ENCODE measurements around the gene CUL4A. TPM values are rescaled to one million over a fixed set of nuclear protein-coding genes. Genes with fewer than 3 reads are reported as not detected.

The CUL4A gene
- total RNA-seq, 1 donor from 2014 or later, result 81.3 TPM

GRCh38 chr13:113223070-113223469 lies 13.7 kb downstream of the CUL4A start:
- Mint-ChIP-seq H3K27me3 (ENCODE audit: low read depth, unreplicated experiment) (no peaks in the 10 kb centered on the region), H3K27ac (ENCODE audit: unreplicated experiment) (no peak overlapping the region), H3K36me3 (ENCODE audit: low read depth, unreplicated experiment) (peaks cover 31% of the 10 kb centered on the region), H3K9me3 (ENCODE audit: unreplicated experiment) (no peaks in the 10 kb centered on the region), H3K4me1 (ENCODE audit: low read depth, unreplicated experiment) (peaks cover 10% of the 10 kb centered on the region), H3K4me3 (ENCODE audit: unreplicated experiment) (no peak overlapping the region)
- H3K79me2 ChIP-seq (ENCODE audit: insufficient read depth, low read length), result peaks cover 91% of the 10 kb centered on the region
- no peak for FAIRE-seq
- H3K9me3 ChIP-seq (ENCODE audit: insufficient read depth, low read depth, low read length), result no peaks in the 10 kb centered on the region
- no peak for DNase-seq (ENCODE audit: low read depth)
- H3K27me3 ChIP-seq (ENCODE audit: insufficient read depth, low read length), result no peaks in the 10 kb centered on the region
- peaks cover 5% of the 10 kb centered on the region for H3K4me1 ChIP-seq (ENCODE audit: insufficient read depth, low read length)
- H4K20me1 ChIP-seq (ENCODE audit: insufficient read depth, low read length), result peaks cover 87% of the 10 kb centered on the region
- no peak overlapping the region for H3K9ac ChIP-seq (ENCODE audit: low read length)
- TF ChIP-seq EZH2 (IDR thresholded peaks at IDR 0.05; ENCODE audit: insufficient read depth, low read length) (no peak), CTCF (IDR thresholded peaks at IDR 0.05; ENCODE audit: insufficient read depth, low read depth, low read length) (no peak)
- H3K27ac ChIP-seq (ENCODE audit: low read depth, low read length), result no peak overlapping the region
- H2AFZ ChIP-seq (ENCODE audit: low read depth, low read length), result no peak overlapping the region
- H3K4me3 ChIP-seq (ENCODE audit: insufficient read depth, low read depth, low read length), result no peak overlapping the region
- H3K36me3 ChIP-seq (ENCODE audit: insufficient read depth, low read length), result peaks cover 42% of the 10 kb centered on the region
- H3K4me2 ChIP-seq (ENCODE audit: low read length), result no peak overlapping the region

DNA sequence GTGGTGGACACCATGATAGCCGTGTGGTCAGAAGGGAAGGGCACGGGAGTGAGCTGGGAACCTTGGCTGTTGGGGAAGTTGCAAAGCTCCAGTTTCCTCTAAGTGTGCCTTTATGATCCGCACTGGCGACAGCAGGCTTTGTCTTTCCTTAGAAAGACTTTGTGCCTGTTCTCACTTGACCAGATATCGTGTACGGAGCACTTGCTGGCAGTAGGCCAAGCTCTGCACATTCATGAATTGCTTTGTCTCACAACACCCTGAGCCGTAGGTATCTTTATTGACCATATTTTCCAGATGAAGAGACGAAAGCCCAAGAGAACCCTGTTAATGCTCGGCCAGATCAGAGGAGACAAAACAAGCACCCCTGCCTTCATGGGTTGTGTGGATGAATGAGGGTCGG lies 15.1 kb downstream of the CUL4A start:
- no peaks in the 10 kb centered on the region for H3K9me3 Mint-ChIP-seq (ENCODE audit: unreplicated experiment)
- no peak overlapping the region for H3K4me3 ChIP-seq (ENCODE audit: insufficient read depth, low read depth, low read length)
- H2AFZ ChIP-seq (ENCODE audit: low read depth, low read length), result no peak overlapping the region
- H3K79me2 ChIP-seq (ENCODE audit: insufficient read depth, low read length), result peaks cover 79% of the 10 kb centered on the region
- no peak overlapping the region for H3K9ac ChIP-seq (ENCODE audit: low read length)
- no peak overlapping the region for H3K4me3 Mint-ChIP-seq (ENCODE audit: unreplicated experiment)
- peaks cover 10% of the 10 kb centered on the region for H3K4me1 Mint-ChIP-seq (ENCODE audit: low read depth, unreplicated experiment)
- no peak overlapping the region for H3K27ac ChIP-seq (ENCODE audit: low read depth, low read length)
- peaks cover 33% of the 10 kb centered on the region for H3K36me3 Mint-ChIP-seq (ENCODE audit: low read depth, unreplicated experiment)
- FAIRE-seq, result no peak
- H3K4me1 ChIP-seq (ENCODE audit: insufficient read depth, low read length), result peaks cover 5% of the 10 kb centered on the region
- TF ChIP-seq EZH2 (IDR thresholded peaks at IDR 0.05; ENCODE audit: insufficient read depth, low read length), result no peak
- no peak for TF ChIP-seq CTCF (IDR thresholded peaks at IDR 0.05; ENCODE audit: insufficient read depth, low read depth, low read length)
- H3K27me3 ChIP-seq (ENCODE audit: insufficient read depth, low read length), result no peaks in the 10 kb centered on the region
- H3K27me3 Mint-ChIP-seq (ENCODE audit: low read depth, unreplicated experiment), result no peaks in the 10 kb centered on the region
- peaks cover 46% of the 10 kb centered on the region for H3K36me3 ChIP-seq (ENCODE audit: insufficient read depth, low read length)
- H3K4me2 ChIP-seq (ENCODE audit: low read length), result no peak overlapping the region
- no peak for DNase-seq (ENCODE audit: low read depth)
- no peaks in the 10 kb centered on the region for H3K9me3 ChIP-seq (ENCODE audit: insufficient read depth, low read depth, low read length)
- H4K20me1 ChIP-seq (ENCODE audit: insufficient read depth, low read length), result peaks cover 79% of the 10 kb centered on the region
- H3K27ac Mint-ChIP-seq (ENCODE audit: unreplicated experiment), result no peak overlapping the region

GRCh38 chr13:113225515-113225914 lies 16.1 kb downstream of the CUL4A start:
- Histone ChIP-seq H3K9me3 (ENCODE audit: insufficient read depth, low read depth, low read length) (no peaks in the 10 kb centered on the region), H3K79me2 (ENCODE audit: insufficient read depth, low read length) (peaks cover 69% of the 10 kb centered on the region), H4K20me1 (ENCODE audit: insufficient read depth, low read length) (peaks cover 69% of the 10 kb centered on the region), H3K4me1 (ENCODE audit: insufficient read depth, low read length) (peaks cover 5% of the 10 kb centered on the region), H3K27me3 (ENCODE audit: insufficient read depth, low read length) (no peaks in the 10 kb centered on the region), H2AFZ (ENCODE audit: low read depth, low read length) (no peak overlapping the region), H3K36me3 (ENCODE audit: insufficient read depth, low read length) (peaks cover 38% of the 10 kb centered on the region), H3K27ac (ENCODE audit: low read depth, low read length) (no peak overlapping the region), H3K4me2 (ENCODE audit: low read length) (no peak overlapping the region), H3K9ac (ENCODE audit: low read length) (no peak overlapping the region), H3K4me3 (ENCODE audit: insufficient read depth, low read depth, low read length) (no peak overlapping the region)
- no peak for FAIRE-seq
- H3K4me1 Mint-ChIP-seq (ENCODE audit: low read depth, unreplicated experiment), result peaks cover 5% of the 10 kb centered on the region
- peaks cover 27% of the 10 kb centered on the region for H3K36me3 Mint-ChIP-seq (ENCODE audit: low read depth, unreplicated experiment)
- no peak for DNase-seq (ENCODE audit: low read depth)
- H3K27ac Mint-ChIP-seq (ENCODE audit: unreplicated experiment), result no peak overlapping the region
- no peaks in the 10 kb centered on the region for H3K27me3 Mint-ChIP-seq (ENCODE audit: low read depth, unreplicated experiment)
- TF ChIP-seq EZH2 (IDR thresholded peaks at IDR 0.05; ENCODE audit: insufficient read depth, low read length) (no peak), CTCF (IDR thresholded peaks at IDR 0.05; ENCODE audit: insufficient read depth, low read depth, low read length) (no peak)
- no peak overlapping the region for H3K4me3 Mint-ChIP-seq (ENCODE audit: unreplicated experiment)
- H3K9me3 Mint-ChIP-seq (ENCODE audit: unreplicated experiment), result no peaks in the 10 kb centered on the region
